8988T (cell line): Measurements from ENCODE around the gene RAB24.

Source experiments
- DNase-seq: peaks from one replicate; pipeline ENCODE4 v3.0.0; 2011

RAB24 gene

GRCh38 chr5:177332896-177333260, 29.4 kb upstream of the RAB24 start:
- DNase-seq: no peak

GRCh38 chr5:177332031-177332895, 28.7 kb upstream of the RAB24 start:
- no peak for DNase-seq

GRCh38 chr5:177330991-177331842, 27.7 kb upstream of the RAB24 start:
- no peak for DNase-seq

GRCh38 chr5:177329883-177330282, 26.4 kb upstream of the RAB24 start:
- DNase-seq: no peak

- no peak for DNase-seq
These were observed 25.2 kb upstream of the RAB24 start for GRCh38 chr5:177328545-177329231.

GRCh38 chr5:177327539-177328522, 24.3 kb upstream of the RAB24 start:
- no peak for DNase-seq

- no peak for DNase-seq
These were observed 22.4 kb upstream of the RAB24 start for GRCh38 chr5:177325868-177326381.

GRCh38 chr5:177320879-177321278, 17.4 kb upstream of the RAB24 start:
- no peak for DNase-seq

- DNase-seq: no peak
These were observed 16.5 kb upstream of the RAB24 start for GRCh38 chr5:177319913-177320588.

GRCh38 chr5:177317959-177318377, 14.4 kb upstream of the RAB24 start:
- DNase-seq: peak; percentile 82

GRCh38 chr5:177316005-177316404, 12.5 kb upstream of the RAB24 start:
- no peak for DNase-seq

GRCh38 chr5:177315411-177315810, 11.9 kb upstream of the RAB24 start:
- no peak for DNase-seq

- DNase-seq: no peak
These were observed 11.1 kb upstream of the RAB24 start for GRCh38 chr5:177314376-177315342.

GRCh38 chr5:177313561-177314259, 10.2 kb upstream of the RAB24 start:
- DNase-seq: no peak

GRCh38 chr5:177312649-177313181, 9.2 kb upstream of the RAB24 start:
- no peak for DNase-seq

GRCh38 chr5:177311723-177312648, 8.5 kb upstream of the RAB24 start, which contains the start of gene MXD3:
Gene MXD3 (minus strand): TSS chr5:177311898. CDS start chr5:177311830, 68 bp downstream.
- peak; percentile 87 for DNase-seq

- DNase-seq: no peak
These were observed 7.8 kb upstream of the RAB24 start for GRCh38 chr5:177311392-177311722.
